Measurements from ENCODE around the gene GSC2. TPM values are rescaled to one million over a fixed set of nuclear protein-coding genes. Genes with fewer than 3 reads are reported as not detected.

The GSC2 gene
- total and polyA plus RNA-seq, 2 of the 8 experiments (the other 6 are each of a cell fraction or from before 2014, with no cell fraction given), result 0.17 to 0.48 TPM

DNA sequence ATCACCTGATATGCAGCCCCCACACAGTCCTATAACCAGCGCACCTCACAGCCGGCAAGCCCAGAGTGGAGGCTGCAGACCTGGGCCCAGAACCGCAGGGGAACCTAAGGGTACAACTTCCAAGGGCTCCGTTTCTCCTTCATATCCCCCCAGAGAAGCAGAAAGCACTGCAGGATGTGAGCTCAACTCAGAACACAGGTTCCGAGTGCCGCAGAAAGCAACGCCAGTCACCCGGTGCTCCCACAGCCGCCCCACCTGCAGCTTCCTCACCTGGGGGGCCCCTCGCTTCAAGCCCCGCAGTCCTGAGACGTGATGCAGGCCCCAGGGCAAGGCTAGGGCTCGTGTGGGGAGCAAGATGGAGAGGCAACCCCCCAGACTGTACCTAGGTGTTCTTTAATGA, 16.5 kb downstream of the GSC2 start:
- no peak overlapping the region for H3K4me2 ChIP-seq (ENCODE audit: insufficient read depth in 1 of 2, low read depth in 2 of 2, low read length in 2 of 2)
- no peak overlapping the region for H2BK120ac ChIP-seq (replicated peaks; ENCODE audit: low read depth, low read length)
- ChIA-PET POLR2A (ENCODE audit: partially characterized antibody) (interaction anchor here (0.6 to 5.3 kb wide), 5 partner anchors 10 to 1470 kb away, joined by 3 to 24 read pairs (median 4); partner anchors contain the start of genes DGCR2 and ESS2), CTCF (ENCODE audit: partially characterized antibody) (interaction anchor here (0.8 to 2.1 kb wide), 6 partner anchors 11 to 134 kb away, joined by 3 to 7 read pairs (median 5); partner anchors contain the start of gene ESS2)
- DNase-seq (ENCODE audit: low read depth in 1 of 2, low spot score in 2 of 2) (no peak), FAIRE-seq (no peak)
- H4K20me1 ChIP-seq (replicated peaks in 1 of 2; ENCODE audit: control insufficient read depth in 1 of 2, insufficient read depth in 2 of 2, low read length in 2 of 2), result peaks cover 5 to 6% of the 10 kb centered on the region in 2 experiments
- TF ChIP-seq, protein P1, sequence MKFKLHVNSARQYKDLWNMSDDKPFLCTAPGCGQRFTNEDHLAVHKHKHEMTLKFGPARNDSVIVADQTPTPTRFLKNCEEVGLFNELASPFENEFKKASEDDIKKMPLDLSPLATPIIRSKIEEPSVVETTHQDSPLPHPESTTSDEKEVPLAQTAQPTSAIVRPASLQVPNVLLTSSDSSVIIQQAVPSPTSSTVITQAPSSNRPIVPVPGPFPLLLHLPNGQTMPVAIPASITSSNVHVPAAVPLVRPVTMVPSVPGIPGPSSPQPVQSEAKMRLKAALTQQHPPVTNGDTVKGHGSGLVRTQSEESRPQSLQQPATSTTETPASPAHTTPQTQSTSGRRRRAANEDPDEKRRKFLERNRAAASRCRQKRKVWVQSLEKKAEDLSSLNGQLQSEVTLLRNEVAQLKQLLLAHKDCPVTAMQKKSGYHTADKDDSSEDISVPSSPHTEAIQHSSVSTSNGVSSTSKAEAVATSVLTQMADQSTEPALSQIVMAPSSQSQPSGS (IDR thresholded peaks at IDR 0.05; ENCODE audit: low read length), result no peak
- TF ChIP-seq ASH2L (IDR thresholded peaks at IDR 0.05; ENCODE audit: low read length) (no peak), RAD21 (IDR thresholded peaks at IDR 0.05 in 1 of 2, conservative IDR thresholded peaks at IDR 0.05 in 1 of 2; ENCODE audit: low read depth in 2 of 2, low read length in 2 of 2) (no peak), TAF7 (optimal IDR thresholded peaks at IDR 0.05; ENCODE audit: borderline replicate concordance, low read depth, low read length) (no peak)
- TF ChIP-seq, protein P2, sequence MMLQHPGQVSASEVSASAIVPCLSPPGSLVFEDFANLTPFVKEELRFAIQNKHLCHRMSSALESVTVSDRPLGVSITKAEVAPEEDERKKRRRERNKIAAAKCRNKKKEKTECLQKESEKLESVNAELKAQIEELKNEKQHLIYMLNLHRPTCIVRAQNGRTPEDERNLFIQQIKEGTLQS (IDR thresholded peaks at IDR 0.05; ENCODE audit: insufficient read depth, low read depth, low read length), result no peak
- H3K23ac ChIP-seq (ENCODE audit: insufficient read length), result no peak overlapping the region
- no peak overlapping the region for H2BK12ac ChIP-seq (ENCODE audit: low read depth, low read length)
- no peaks in the 10 kb centered on the region for H3K79me2 ChIP-seq (ENCODE audit: control insufficient read depth in 1 of 2, insufficient read depth in 2 of 2, low read length in 2 of 2)
- no peak overlapping the region for H3K9ac ChIP-seq (replicated peaks in 1 of 4; ENCODE audit: extremely low read depth in 1 of 4, low read depth in 3 of 4, low read length in 3 of 4)
- H4K91ac ChIP-seq (replicated peaks; ENCODE audit: insufficient read length, low read length), result no peak overlapping the region
- no peak overlapping the region for H2AFZ ChIP-seq (ENCODE audit: low read length)
- no peak overlapping the region for H3K4me3 ChIP-seq (ENCODE audit: extremely low read depth in 1 of 4, insufficient read depth in 2 of 4, low read depth in 3 of 4, low read length in 4 of 4)
- H2BK5ac ChIP-seq (ENCODE audit: low read depth, low read length), result no peak overlapping the region
- H2AK5ac ChIP-seq (ENCODE audit: low read depth, low read length), result no peak overlapping the region
- no peak overlapping the region for H3K14ac ChIP-seq (ENCODE audit: insufficient read length)
- H2BK15ac ChIP-seq (ENCODE audit: low read length), result no peak overlapping the region
- no peak overlapping the region for H3K56ac ChIP-seq (replicated peaks; ENCODE audit: insufficient read length, low read depth, low read length)
- 0 out of 7 replicates have a peak, but pooled peaks cover 0 to 2% (median under 1%) of the 10 kb centered on the region in 4 experiments for H3K27me3 ChIP-seq (replicated peaks in 1 of 4; ENCODE audit: control insufficient read depth in 3 of 4, extremely low read depth in 1 of 4, insufficient read depth in 3 of 4, low read length in 3 of 4)
- no peak overlapping the region for H3K4ac ChIP-seq (replicated peaks; ENCODE audit: insufficient read length, low read depth, low read length)
- no peaks in the 10 kb centered on the region for H3K9me3 ChIP-seq (ENCODE audit: insufficient read depth in 2 of 2, low read depth in 1 of 2, low read length in 1 of 2)
- H3K27ac ChIP-seq (ENCODE audit: low read depth, low read length), result no peak overlapping the region
- no peak overlapping the region for H2BK20ac ChIP-seq (ENCODE audit: low read length)
- no peaks in the 10 kb centered on the region for H3K4me1 ChIP-seq (replicated peaks in 1 of 4; ENCODE audit: control insufficient read depth in 3 of 4, insufficient read depth in 4 of 4, low read length in 3 of 4)
- peaks cover 2 to 21% (median 7%) of the 10 kb centered on the region in 4 experiments; a peak in 5 of 8 replicates for H3K36me3 ChIP-seq (ENCODE audit: control insufficient read depth in 2 of 4, insufficient read depth in 4 of 4, low read length in 3 of 4)
- H4K8ac ChIP-seq (ENCODE audit: extremely low read depth, insufficient read depth, low read length), result no peak overlapping the region
- no peaks in the 10 kb centered on the region for H3K79me1 ChIP-seq (ENCODE audit: low read depth, low read length)
- no peak overlapping the region for H3K18ac ChIP-seq (ENCODE audit: extremely low read depth, low read length)
- H3K23me2 ChIP-seq (ENCODE audit: low read depth, low read length), result no peaks in the 10 kb centered on the region
- no peak overlapping the region for H4K5ac ChIP-seq (ENCODE audit: insufficient read length, low read depth, low read length)
- WGBS, 2 experiments (ENCODE audit: extremely low coverage in 1 of 2, insufficient coverage in 1 of 2, insufficient read length in 1 of 2, insufficient replicate concordance in 2 of 2, low coverage in 1 of 2, low lambda C conversion rate in 2 of 2, missing lambda C conversion rate in 1 of 2), result 96% methylated on average over 11 of the region's 13 CpGs; no CpG with 5 or more reads in 1 of the 2 experiments

Data from H1 (cell line).